Liver (tissue), 9 donors: ENCODE measurements around the gene CACNA1C. TPM values are rescaled to one million over a fixed set of nuclear protein-coding genes. Genes with fewer than 3 reads are reported as not detected.

Source experiments
- DNase-seq: peaks from one replicate; pipeline ENCODE4 v3.0.0-alpha.2; 2017; ENCODE audit warnings: low spot score
- H3K27ac ChIP-seq, 2 donors: one replicate each; pipeline ENCODE4 v1.7.0; 2013; ENCODE audit warnings: inconsistent platforms in 2 of 2, low read length in 2 of 2, control low read depth in 1 of 2, low read depth in 1 of 2, mild to moderate bottlenecking in 1 of 2
- H3K27me3 ChIP-seq, 4 donors: one replicate each; pipeline versions ENCODE4 v1.6.1 to v1.7.0; 2013; ENCODE audit warnings: low read length in 3 of 4, inconsistent platforms in 1 of 4, mild to moderate bottlenecking in 1 of 4, moderate library complexity in 1 of 4; ENCODE audit not compliant: control insufficient read depth in 4 of 4, insufficient read depth in 4 of 4
- H3K36me3 ChIP-seq, 4 donors: one replicate each; pipeline versions ENCODE4 v1.6.1 to v1.7.0; 2013; ENCODE audit warnings: low read length in 3 of 4, mild to moderate bottlenecking in 3 of 4, low read depth in 1 of 4, moderate library complexity in 1 of 4; ENCODE audit not compliant: control insufficient read depth in 4 of 4, insufficient read depth in 3 of 4
- H3K4me1 ChIP-seq, 4 donors: one replicate each; pipeline versions ENCODE4 v1.6.1 to v1.7.0; 2013; ENCODE audit warnings: low read length in 3 of 4, mild to moderate bottlenecking in 3 of 4, moderate library complexity in 1 of 4; ENCODE audit not compliant: control insufficient read depth in 4 of 4, insufficient read depth in 4 of 4
- H3K4me3 ChIP-seq, 3 donors: one replicate each; pipeline versions ENCODE4 v1.6.1 to v1.7.0; 2013; ENCODE audit warnings: low read length in 3 of 3, control low read depth in 1 of 3, low read depth in 1 of 3, mild to moderate bottlenecking in 1 of 3
- H3K9ac ChIP-seq, 2 donors: one replicate each; pipeline ENCODE4 v1.7.0; 2013; ENCODE audit warnings: low read length in 2 of 2, mild to moderate bottlenecking in 2 of 2, moderate library complexity in 2 of 2, control low read depth in 1 of 2, low read depth in 1 of 2
- H3K9me3 ChIP-seq, 4 donors: one replicate each; pipeline versions ENCODE4 v1.6.1 to v1.7.0; 2013; ENCODE audit warnings: low read length in 3 of 4; ENCODE audit not compliant: control insufficient read depth in 4 of 4
- FOXA1 ChIP-seq: IDR thresholded peaks from 2 replicates; pipeline ENCODE4 v1.6.1; 2016; ENCODE audit warnings: antibody characterized with exemption
- FOXA2 ChIP-seq: IDR thresholded peaks from 2 replicates; pipeline ENCODE4 v1.6.1; 2016; ENCODE audit warnings: antibody characterized with exemption
- GABPA ChIP-seq, 2 donors: IDR thresholded peaks in 1 of 2; conservative IDR thresholded peaks in 1 of 2; 2 replicates each; pipeline ENCODE4 v1.6.1; 2016; ENCODE audit warnings: antibody characterized with exemption in 2 of 2, mild to moderate bottlenecking in 1 of 2, moderate library complexity in 1 of 2
- HNF4A ChIP-seq, 2 donors: conservative IDR thresholded peaks; 2 replicates each; pipeline ENCODE4 v1.6.1; 2016; ENCODE audit warnings: antibody characterized with exemption in 2 of 2, mild to moderate bottlenecking in 2 of 2
- HNF4G ChIP-seq: IDR thresholded peaks from 2 replicates; pipeline ENCODE4 v1.6.1; 2016; ENCODE audit warnings: antibody characterized with exemption
- JUND ChIP-seq, 2 donors: IDR thresholded peaks; 2 replicates each; pipeline ENCODE4 v1.6.1; 2016; ENCODE audit warnings: antibody characterized with exemption in 2 of 2
- NR2F2 ChIP-seq: IDR thresholded peaks from 2 replicates; pipeline ENCODE4 v1.6.1; 2016; ENCODE audit warnings: antibody characterized with exemption
- RAD21 ChIP-seq, 2 donors: IDR thresholded peaks; 2 replicates each; pipeline ENCODE4 v1.6.1; 2016; ENCODE audit warnings: antibody characterized with exemption in 2 of 2, mild to moderate bottlenecking in 2 of 2
- SP1 ChIP-seq: IDR thresholded peaks from 2 replicates; pipeline ENCODE4 v1.6.1; 2018; ENCODE audit warnings: antibody characterized with exemption, mild to moderate bottlenecking
- TAF1 ChIP-seq: conservative IDR thresholded peaks from 2 replicates; pipeline ENCODE4 v1.6.1; 2016; ENCODE audit warnings: antibody characterized with exemption, mild to moderate bottlenecking
- YY1 ChIP-seq: IDR thresholded peaks from 2 replicates; pipeline ENCODE4 v1.6.1; 2016; ENCODE audit warnings: antibody characterized with exemption, mild to moderate bottlenecking
- WGBS: extraction: QIAGEN DNeasy Blood & Tissue Kit; methylation state at CpG from one replicate; pipeline ENCODE4 v1.1.7; 2013; 5-methylcytosine and 5-hydroxymethylcytosine counted together
- polyA plus RNA-seq, 2 donors: library from polyadenylated mRNA; stranded (reverse) in 1 of 2; unstranded in 1 of 2; fragments of 200-250 nt in 1 of 2; fragments of >200 nt in 1 of 2; fragmentation: Nextera tagmentation in 1 of 2; extraction: Ambion mirVana in 1 of 2; gene quantifications; one replicate each; pipeline versions ENCODE4 v1.2.1 to v1.2.3, GENCODE V29; 2013 to 2015
- total RNA-seq, 2 donors: library from RNA; depleted of rRNA; stranded (reverse); fragments of >200 nt; gene quantifications; one replicate each; pipeline ENCODE4 v1.2.3, GENCODE V29; 2014
- TF ChIP-seq, protein P1 (sequence below): fragments of 150-350 bp; IDR thresholded peaks from 2 replicates; pipeline ENCODE4 v1.5.1; 2017; ENCODE audit warnings: improper control_type of control experiment, low read depth, low read length; ENCODE audit not compliant: missing input control
- TF ChIP-seq, protein P2 (sequence below): IDR thresholded peaks from 2 replicates; pipeline ENCODE4 v1.6.1; 2016; ENCODE audit warnings: antibody characterized with exemption
- TF ChIP-seq, protein P3 (sequence below): IDR thresholded peaks from 2 replicates; pipeline ENCODE4 v1.6.1; 2016; ENCODE audit warnings: antibody characterized with exemption, mild to moderate bottlenecking
- TF ChIP-seq, protein P4 (sequence below): IDR thresholded peaks from 2 replicates; pipeline ENCODE4 v1.6.1; 2016; ENCODE audit warnings: antibody characterized with exemption
- donor health status: healthy.
- donor health status: healthy.
- donor health status: healthy.
- donor health status: healthy.
- donor health status: healthy.

The CACNA1C gene
- total and polyA plus RNA-seq, 4 donors: 0.23 to 1.9 (median 0.41) TPM

DNA sequence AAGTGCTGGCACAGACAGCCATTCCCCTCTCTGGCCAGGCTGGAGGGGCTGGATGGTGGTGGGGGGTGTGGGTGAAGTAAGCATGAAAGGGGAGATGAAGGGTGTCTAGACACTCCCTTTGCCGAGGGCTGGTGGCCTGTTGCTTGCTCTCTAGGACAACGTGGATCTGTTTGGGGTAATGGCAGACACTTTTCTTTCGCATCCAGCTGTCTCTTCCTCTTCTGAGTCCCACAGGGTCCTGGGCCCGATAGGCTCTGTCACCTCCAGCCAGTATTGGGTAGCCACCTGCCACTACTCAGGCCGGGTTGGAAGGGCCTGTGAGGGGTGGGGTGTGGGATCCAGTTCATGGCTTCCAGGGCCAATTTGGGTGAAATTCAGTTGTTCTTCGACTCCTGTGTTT lies 218.1 kb downstream of the CACNA1C start:
- no peak overlapping the region for H3K27ac ChIP-seq
- H3K9ac ChIP-seq: no peak overlapping the region
- no peaks in the 10 kb centered on the region for H3K9me3 ChIP-seq
- no peaks in the 10 kb centered on the region for H3K27me3 ChIP-seq
- 91% methylated on average over 6 of the region's 6 CpGs for WGBS
- H3K36me3 ChIP-seq: no peaks in the 10 kb centered on the region
- H3K4me3 ChIP-seq: no peak overlapping the region
- TF ChIP-seq SP1 (no peak), YY1 (no peak), RAD21 (IDR thresholded peaks at IDR 0.05) (no peak), JUND (IDR thresholded peaks at IDR 0.05) (no peak), HNF4A (conservative IDR thresholded peaks at IDR 0.05) (no peak), FOXA2 (no peak), HNF4G (no peak), GABPA (IDR thresholded peaks at IDR 0.05 in 1 of 2, conservative IDR thresholded peaks at IDR 0.05 in 1 of 2) (no peak), FOXA1 (no peak)
- TF ChIP-seq, protein P1, sequence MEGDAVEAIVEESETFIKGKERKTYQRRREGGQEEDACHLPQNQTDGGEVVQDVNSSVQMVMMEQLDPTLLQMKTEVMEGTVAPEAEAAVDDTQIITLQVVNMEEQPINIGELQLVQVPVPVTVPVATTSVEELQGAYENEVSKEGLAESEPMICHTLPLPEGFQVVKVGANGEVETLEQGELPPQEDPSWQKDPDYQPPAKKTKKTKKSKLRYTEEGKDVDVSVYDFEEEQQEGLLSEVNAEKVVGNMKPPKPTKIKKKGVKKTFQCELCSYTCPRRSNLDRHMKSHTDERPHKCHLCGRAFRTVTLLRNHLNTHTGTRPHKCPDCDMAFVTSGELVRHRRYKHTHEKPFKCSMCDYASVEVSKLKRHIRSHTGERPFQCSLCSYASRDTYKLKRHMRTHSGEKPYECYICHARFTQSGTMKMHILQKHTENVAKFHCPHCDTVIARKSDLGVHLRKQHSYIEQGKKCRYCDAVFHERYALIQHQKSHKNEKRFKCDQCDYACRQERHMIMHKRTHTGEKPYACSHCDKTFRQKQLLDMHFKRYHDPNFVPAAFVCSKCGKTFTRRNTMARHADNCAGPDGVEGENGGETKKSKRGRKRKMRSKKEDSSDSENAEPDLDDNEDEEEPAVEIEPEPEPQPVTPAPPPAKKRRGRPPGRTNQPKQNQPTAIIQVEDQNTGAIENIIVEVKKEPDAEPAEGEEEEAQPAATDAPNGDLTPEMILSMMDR: no peak
- TF ChIP-seq, protein P2, sequence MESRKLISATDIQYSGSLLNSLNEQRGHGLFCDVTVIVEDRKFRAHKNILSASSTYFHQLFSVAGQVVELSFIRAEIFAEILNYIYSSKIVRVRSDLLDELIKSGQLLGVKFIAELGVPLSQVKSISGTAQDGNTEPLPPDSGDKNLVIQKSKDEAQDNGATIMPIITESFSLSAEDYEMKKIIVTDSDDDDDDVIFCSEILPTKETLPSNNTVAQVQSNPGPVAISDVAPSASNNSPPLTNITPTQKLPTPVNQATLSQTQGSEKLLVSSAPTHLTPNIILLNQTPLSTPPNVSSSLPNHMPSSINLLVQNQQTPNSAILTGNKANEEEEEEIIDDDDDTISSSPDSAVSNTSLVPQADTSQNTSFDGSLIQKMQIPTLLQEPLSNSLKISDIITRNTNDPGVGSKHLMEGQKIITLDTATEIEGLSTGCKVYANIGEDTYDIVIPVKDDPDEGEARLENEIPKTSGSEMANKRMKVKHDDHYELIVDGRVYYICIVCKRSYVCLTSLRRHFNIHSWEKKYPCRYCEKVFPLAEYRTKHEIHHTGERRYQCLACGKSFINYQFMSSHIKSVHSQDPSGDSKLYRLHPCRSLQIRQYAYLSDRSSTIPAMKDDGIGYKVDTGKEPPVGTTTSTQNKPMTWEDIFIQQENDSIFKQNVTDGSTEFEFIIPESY: no peak
- TF ChIP-seq, protein P3, sequence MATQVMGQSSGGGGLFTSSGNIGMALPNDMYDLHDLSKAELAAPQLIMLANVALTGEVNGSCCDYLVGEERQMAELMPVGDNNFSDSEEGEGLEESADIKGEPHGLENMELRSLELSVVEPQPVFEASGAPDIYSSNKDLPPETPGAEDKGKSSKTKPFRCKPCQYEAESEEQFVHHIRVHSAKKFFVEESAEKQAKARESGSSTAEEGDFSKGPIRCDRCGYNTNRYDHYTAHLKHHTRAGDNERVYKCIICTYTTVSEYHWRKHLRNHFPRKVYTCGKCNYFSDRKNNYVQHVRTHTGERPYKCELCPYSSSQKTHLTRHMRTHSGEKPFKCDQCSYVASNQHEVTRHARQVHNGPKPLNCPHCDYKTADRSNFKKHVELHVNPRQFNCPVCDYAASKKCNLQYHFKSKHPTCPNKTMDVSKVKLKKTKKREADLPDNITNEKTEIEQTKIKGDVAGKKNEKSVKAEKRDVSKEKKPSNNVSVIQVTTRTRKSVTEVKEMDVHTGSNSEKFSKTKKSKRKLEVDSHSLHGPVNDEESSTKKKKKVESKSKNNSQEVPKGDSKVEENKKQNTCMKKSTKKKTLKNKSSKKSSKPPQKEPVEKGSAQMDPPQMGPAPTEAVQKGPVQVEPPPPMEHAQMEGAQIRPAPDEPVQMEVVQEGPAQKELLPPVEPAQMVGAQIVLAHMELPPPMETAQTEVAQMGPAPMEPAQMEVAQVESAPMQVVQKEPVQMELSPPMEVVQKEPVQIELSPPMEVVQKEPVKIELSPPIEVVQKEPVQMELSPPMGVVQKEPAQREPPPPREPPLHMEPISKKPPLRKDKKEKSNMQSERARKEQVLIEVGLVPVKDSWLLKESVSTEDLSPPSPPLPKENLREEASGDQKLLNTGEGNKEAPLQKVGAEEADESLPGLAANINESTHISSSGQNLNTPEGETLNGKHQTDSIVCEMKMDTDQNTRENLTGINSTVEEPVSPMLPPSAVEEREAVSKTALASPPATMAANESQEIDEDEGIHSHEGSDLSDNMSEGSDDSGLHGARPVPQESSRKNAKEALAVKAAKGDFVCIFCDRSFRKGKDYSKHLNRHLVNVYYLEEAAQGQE: no peak
- TF ChIP-seq, protein P4, sequence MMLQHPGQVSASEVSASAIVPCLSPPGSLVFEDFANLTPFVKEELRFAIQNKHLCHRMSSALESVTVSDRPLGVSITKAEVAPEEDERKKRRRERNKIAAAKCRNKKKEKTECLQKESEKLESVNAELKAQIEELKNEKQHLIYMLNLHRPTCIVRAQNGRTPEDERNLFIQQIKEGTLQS: no peak
- H3K4me1 ChIP-seq: peaks cover 4 to 14% (median 8%) of the 10 kb centered on the region in 4 donors
- DNase-seq: no peak

DNA sequence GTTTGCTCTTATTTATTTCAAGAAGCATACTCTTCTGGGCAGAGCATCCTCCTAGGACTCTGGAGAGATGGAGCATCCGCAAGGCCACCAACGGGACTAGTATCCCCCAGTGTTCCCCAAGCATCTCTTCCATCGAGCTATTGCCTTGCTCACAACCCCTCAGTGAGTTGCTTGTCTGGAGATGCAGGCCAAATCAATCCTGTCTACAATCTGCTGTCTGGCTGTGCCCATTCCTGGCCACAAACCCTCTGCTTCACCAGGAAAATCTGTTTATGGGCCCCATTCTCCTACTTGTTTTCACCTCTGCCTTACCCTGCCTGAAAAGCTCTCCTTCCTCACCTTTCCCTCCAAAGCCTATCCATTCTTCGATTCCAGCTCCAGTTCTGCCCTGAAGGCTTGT lies 219.2 kb downstream of the CACNA1C start:
- DNase-seq: no peak
- WGBS: 85% methylated on average over 4 of the region's 4 CpGs

More for the DNA sequence above, 219.2 kb downstream of the CACNA1C start:
- Histone ChIP-seq H3K27me3 (no peaks in the 10 kb centered on the region), H3K36me3 (no peaks in the 10 kb centered on the region), H3K27ac (no peak overlapping the region), H3K9ac (no peak overlapping the region), H3K9me3 (no peaks in the 10 kb centered on the region), H3K4me3 (no peak overlapping the region), H3K4me1 (peaks cover 0 to 5% (median 3%) of the 10 kb centered on the region in 4 donors)
- TF ChIP-seq GABPA (IDR thresholded peaks at IDR 0.05 in 1 of 2, conservative IDR thresholded peaks at IDR 0.05 in 1 of 2): no peak
- TF ChIP-seq FOXA1: no peak
- TF ChIP-seq HNF4G: no peak
- TF ChIP-seq FOXA2: no peak
- no peak for TF ChIP-seq NR2F2
- no peak for TF ChIP-seq JUND (IDR thresholded peaks at IDR 0.05)
- TF ChIP-seq TAF1: no peak
- no peak for TF ChIP-seq RAD21 (IDR thresholded peaks at IDR 0.05)
